NB4 (cell line): Measurements from ENCODE around the gene SS18.

Source experiments
- CTCF ChIP-seq: IDR thresholded peaks from one replicate; pipeline ENCODE4 v1.5.1; 2012; ENCODE audit warnings: low read depth, low read length
- MYC ChIP-seq: IDR thresholded peaks from 2 replicates; pipeline ENCODE4 v1.6.1; 2011; ENCODE audit warnings: low read depth, low read length
- POLR2A ChIP-seq: IDR thresholded peaks from 2 replicates; pipeline ENCODE4 v1.6.1; 2011; ENCODE audit warnings: mild to moderate bottlenecking; ENCODE audit not compliant: insufficient read length; ENCODE audit errors: extremely low read depth

- TF ChIP-seq CTCF (no peak), POLR2A (no peak), MYC (no peak)
Measured at GRCh38 chr18:26008096-26008495, 82.3 kb downstream of the SS18 start.
